Measurements from ENCODE around the gene TSPAN17.

Gene TSPAN17

GRCh38 chr5:176661676-176662075 lies 14.4 kb downstream of the TSPAN17 start:
- DNase-seq, result no peak

DNA sequence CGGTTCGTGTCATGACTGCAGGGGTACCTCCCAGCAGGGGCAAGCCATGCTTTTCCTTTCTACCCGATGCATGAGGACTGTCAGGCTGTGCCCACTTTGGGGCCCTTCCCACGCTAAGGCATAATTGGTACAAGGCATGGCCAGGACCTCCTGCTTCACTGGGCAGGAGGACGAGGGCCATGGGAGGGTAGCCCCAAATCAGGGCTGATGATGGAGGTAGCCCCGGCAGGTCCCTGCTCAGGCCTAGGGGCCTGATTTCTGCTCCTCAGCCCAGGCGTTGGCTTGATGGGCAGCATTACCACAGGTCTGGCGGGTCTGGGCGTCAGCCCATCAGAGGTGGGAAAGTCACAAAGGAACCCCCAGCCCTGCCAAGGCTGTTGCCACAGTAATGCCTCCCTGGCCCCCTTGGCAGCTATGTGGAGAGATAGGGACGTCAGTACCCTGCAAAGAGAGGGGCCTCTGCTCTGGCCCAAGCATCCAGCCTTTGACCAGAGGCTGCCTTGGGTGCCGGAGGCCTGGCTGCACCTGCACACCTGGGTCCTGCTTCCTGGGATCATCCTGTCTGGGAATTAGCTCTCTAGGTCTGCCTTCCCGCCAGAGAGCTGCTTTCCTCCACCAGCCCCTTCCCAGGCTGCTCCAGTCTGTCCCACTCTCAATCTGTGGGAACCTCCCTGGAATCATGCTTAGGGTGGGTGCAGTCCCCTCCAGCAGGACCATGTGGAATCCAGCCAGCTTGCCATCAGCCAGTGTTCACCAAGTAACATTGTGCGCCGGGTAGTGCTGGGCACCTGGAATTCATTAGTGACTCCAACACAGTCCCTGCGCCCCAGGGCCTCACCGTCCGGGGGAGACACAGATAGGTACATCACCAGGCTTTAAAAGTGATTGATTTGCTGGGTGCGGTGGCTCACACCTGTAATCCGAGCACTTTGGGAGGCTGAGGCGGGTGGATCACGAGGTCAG lies 15.4 kb downstream of the TSPAN17 start:
- no peak for DNase-seq

DNA sequence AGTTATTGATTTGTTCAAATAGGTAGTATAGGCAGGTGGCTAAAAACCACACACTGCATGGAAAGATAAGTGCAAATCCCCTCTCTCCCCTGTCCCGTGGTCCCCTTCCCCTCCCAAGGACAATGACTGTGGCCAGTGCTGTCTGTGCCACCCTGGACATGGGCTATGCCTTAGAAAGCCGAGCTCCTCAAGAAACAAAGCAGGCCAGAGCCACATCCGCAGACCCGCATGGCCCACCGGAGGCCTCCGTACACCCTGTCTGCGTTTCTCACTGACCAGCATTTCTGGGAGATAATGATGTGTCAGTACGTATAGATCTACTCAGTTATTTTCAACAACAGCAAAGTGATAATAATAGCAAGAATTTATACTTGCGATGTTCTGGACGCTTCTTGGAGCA lies 16.3 kb downstream of the TSPAN17 start:
- DNase-seq, result no peak

DNA sequence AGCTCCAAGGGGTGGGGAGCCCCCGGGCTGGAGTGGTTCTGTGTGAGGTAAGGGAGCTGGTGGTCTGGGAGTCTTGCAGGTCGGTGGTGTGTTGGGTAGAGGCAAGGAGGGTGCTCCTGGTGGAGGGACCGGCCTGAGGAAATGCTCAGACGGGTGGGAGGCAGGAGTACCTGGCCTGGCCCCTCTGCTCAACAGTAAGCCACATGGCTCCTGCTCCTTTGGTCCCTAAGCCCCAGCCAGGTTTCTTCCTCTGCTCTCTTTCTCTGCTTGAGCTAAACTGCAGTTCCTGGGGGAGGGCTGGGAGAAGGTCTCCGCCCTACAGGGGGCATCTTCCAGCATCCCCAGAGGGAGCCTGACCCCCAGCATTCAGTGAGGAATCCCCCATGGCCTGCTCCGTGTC lies 17.2 kb downstream of the TSPAN17 start:
- DNase-seq, result no peak

GRCh38 chr5:176664886-176665285 lies 17.6 kb downstream of the TSPAN17 start:
- no peak for DNase-seq

GRCh38 chr5:176665517-176665916 lies 18.2 kb downstream of the TSPAN17 start:
- no peak for DNase-seq

GRCh38 chr5:176667637-176668036 lies 20.4 kb downstream of the TSPAN17 start:
- DNase-seq, result no peak

GRCh38 chr5:176670449-176670848 lies 23.2 kb downstream of the TSPAN17 start:
- DNase-seq, result no peak

DNA sequence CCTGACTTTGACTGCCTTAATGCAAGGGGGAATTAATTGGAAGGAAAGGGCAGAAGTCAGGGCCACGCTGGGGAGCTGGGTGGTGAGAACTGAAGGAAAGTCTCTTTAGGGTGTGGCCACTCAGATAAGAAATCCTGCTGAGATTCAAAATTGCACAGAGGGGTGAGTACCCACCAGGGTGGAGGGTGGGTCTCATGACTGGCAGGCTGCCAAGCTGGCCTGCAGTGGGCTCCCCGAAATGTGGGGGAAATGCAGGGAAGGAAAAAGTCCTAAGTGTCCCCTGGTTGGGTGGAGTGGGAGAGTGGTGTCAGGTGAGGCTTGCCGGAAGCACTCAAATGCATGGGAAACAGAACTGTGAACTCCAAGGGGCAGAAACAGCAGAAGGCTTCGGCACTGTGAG lies 24.1 kb downstream of the TSPAN17 start:
- DNase-seq, result no peak

DNA sequence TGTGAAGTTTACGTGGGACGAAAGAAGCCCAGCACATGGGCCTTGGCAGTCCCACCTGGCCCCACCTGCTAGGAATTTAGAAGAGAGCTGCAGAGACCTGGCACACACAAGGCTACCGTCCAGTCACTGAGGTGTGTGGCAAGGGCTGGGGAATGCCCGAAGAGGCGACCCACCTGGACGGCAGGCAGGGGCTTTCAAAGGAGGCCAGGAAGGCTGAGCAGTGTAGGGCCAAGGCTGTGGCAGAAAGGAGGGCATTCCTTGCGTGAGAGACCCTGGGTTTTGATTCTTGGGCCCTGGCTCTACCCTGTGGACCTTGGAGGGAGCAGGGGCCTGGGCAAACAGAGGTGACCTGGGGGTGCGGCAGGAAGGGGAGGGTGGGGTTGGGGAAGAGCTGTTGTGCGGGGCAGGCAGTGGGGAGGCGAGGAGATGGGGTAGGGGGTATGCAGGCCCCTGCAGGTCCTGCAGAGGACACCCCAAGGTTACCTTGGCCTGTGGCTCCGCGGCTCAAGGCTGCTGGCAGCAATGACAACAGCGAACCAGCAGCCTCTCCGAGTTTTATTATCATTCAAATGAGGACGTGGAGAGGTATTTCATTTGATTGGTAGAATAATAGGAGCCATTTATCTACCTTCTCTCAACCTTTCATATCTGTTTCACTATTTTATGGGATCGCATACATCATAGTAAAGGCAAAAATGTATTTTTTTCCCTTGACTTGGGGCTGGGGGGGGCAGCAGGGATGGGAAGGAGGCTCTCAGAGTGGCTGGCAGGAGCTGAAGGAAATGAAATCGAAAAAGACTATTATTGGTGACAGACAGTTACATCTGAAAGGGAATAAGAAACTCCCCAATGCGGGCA lies 24.8 kb downstream of the TSPAN17 start:
- DNase-seq, result no peak

DNA sequence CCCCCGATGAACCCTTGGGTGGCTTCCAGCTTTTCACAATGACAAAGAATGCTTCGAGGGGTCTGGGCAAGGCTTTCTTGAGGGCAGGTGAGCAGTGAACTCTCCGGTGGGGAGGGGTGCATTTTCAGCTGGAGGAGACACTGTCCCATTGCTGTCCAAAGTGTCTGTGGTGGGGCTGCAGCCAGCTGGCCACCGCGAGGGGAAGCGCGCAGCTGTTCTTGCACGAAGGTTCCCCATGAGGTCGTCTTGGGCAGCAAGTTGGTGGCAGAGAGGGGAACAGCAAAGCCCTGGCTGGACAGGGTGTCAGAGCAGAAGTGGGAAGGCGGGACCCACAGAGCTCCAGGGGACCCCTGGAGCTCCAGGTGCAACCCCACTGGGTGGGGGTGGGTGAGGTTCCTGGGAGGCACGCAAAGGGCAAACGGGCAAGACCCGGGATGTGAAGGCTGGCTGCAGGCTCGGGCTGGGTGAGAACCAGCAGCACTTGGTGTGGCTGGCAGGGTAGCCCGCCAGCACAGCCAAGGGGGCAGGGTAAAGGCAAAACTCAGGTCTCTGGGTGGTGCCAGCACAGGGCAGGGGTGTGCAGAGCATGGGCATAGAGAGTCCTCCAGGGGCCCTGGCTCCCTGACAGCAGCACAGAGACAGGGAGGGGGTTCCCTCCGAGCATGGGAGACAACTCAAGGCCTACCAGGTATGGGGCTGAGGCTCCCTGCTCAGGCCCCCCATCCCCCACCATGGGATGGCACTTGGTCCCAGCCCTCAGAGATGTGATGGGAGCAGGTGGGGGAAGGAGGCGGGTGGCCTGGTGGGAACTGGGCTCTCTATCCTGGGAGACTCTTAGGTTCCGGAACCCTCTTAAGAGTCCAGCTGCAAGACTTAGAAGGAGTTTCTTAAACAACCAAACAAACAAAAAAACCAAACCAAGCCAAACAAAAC lies 26.6 kb downstream of the TSPAN17 start:
- no peak for DNase-seq

DNA sequence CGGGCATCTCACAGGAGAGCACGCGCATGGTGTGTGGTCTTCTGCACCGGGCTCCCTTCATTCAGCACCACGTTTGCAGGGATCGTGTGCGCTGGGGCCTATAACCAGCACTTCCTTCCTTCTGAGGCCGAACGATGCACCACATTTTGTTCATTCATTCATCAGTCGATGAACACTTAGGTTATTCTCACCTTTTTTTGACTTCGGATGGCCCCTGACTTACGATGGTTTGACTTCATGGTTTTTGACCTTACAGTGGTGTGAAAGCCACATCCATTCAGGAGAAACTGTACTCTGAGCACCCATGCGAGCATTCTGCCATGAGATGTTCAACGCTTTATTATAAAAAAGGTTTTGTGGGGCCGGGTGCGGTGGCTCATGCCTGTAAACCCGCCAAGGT lies 27.5 kb downstream of the TSPAN17 start:
- DNase-seq, result no peak

DNA sequence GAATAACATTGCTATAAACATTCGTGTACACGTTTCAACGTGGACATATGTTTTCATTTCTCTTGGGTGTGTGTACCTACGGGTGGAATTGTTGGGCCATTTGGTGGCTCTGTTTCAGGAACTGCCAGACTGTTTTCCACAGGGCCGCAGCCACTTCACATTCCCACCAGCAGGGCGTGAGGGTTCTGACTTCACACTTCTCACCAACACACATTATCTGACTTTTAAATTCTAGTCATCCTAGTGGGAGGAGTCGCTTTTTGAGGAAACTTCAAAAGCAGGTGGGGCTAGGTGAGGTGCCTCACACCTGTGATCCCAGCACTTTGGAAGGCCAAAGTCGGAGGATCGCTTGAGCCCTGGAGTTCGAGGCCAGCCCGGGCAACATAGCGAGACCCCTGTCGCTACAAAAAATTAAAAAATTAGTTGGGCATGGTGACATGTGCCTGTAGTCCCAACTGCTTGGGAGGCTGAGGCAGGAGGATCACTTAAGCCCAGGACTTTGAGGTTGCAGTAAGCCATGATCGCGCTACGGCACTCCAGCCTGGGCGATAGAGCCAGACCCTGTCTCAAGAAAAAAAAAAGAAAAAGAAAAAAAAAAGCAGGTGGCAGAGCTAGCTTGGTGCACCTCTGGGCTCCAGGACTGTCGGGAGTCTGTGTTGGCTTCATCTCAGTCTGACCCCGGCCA lies 28.5 kb downstream of the TSPAN17 start:
- no peak for DNase-seq

- no peak for DNase-seq
Measured at GRCh38 chr5:176676361-176676824, 29.1 kb downstream of the TSPAN17 start.

GRCh38 chr5:176677209-176677939 lies 30.1 kb downstream of the TSPAN17 start:
- no peak for DNase-seq

DNA sequence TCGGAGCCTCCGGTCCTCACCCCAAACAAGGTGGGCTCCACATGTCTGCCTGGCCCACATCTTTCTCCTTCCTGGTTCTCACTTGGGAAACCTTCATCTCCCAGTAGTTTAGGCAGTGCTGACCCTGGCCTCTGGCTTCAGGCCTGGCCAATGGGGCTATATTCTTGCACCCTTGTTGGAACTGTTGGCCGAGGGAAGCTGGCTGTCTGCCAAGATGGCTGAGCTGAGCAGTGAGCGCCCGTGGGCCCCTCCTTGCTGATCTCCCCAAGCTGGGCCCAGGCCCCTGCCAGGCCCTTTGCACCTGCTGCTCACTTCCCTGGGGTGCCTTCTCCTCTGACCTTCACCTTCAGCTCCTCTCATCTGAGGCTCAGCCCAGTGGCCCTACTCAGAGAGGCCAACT lies 31.3 kb downstream of the TSPAN17 start:
- no peak for DNase-seq

- DNase-seq, result no peak
Measured at GRCh38 chr5:176679365-176680225, 32.3 kb downstream of the TSPAN17 start.

DNA sequence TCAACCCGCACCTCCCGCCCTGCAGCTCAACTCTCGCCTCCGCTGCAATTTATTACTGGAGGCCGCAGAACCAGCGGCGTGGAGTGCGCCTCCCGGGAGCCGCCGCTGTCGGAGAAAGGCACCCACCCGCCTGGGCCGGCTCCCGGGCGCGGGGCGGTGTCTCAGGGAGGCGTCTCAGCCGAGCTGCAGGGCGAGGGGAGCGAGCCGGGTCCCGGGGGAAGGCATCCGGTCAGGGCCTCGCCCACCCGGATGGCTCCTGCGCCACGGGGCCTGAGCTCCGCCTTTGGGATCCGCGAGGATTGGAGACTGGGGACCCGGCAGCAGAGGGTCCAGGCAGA lies 32.9 kb downstream of the TSPAN17 start:
- DNase-seq, result no peak

- DNase-seq, result no peak
Measured at GRCh38 chr5:176682016-176682531, 34.8 kb downstream of the TSPAN17 start.

GRCh38 chr5:176685010-176685409 lies 37.7 kb downstream of the TSPAN17 start:
- no peak for DNase-seq

Data from NCI-H187 (cell line).